Erythroblast (primary cell): ENCODE measurements around the gene ZNRF3.

Experiments used
- GATA1 ChIP-seq: IDR thresholded peaks from 2 replicates; pipeline ENCODE4 v1.6.1; 2011; ENCODE audit warnings: low read depth, mild to moderate bottlenecking, control low read depth, low read length, moderate library complexity
- POLR2A ChIP-seq: IDR thresholded peaks from 2 replicates; pipeline ENCODE4 v1.6.1; 2011; ENCODE audit warnings: mild to moderate bottlenecking, low read length

- TF ChIP-seq POLR2A (no peak), GATA1 (no peak)
Measured at GRCh38 chr22:29069463-29069862, 186.1 kb downstream of the ZNRF3 start.
